ENCODE data around the gene CAPN7. TPM values are rescaled to one million over a fixed set of nuclear protein-coding genes. Genes with fewer than 3 reads are reported as not detected.

Gene CAPN7
- total RNA-seq, 1 donor from 2014 or later: 30.9 TPM

- DNase-seq (ENCODE audit: low read depth, low spot score): no peak
- Mint-ChIP-seq H3K4me1 (peaks cover 5% of the 10 kb centered on the region), H3K9me3 (no peaks in the 10 kb centered on the region), H3K4me3 (no peak overlapping the region), H3K27ac (ENCODE audit: unreplicated experiment) (peak overlapping the region; percentile 67), H3K27me3 (ENCODE audit: low read depth) (no peaks in the 10 kb centered on the region), H3K36me3 (ENCODE audit: low read depth) (no peaks in the 10 kb centered on the region)
- no peak for TF ChIP-seq CTCF (conservative IDR thresholded peaks at IDR 0.05)
Measured at GRCh38 chr3:15269091-15269989, 63.3 kb downstream of the CAPN7 start.

GRCh38 chr3:15271030-15271429 lies 65.0 kb downstream of the CAPN7 start:
- Mint-ChIP-seq H3K4me3 (no peak overlapping the region), H3K27ac (ENCODE audit: unreplicated experiment) (no peak overlapping the region), H3K36me3 (ENCODE audit: low read depth) (no peaks in the 10 kb centered on the region), H3K27me3 (ENCODE audit: low read depth) (no peaks in the 10 kb centered on the region), H3K4me1 (peaks cover 5% of the 10 kb centered on the region), H3K9me3 (no peaks in the 10 kb centered on the region)
- no peak for TF ChIP-seq CTCF (conservative IDR thresholded peaks at IDR 0.05)
- no peak for DNase-seq (ENCODE audit: low read depth, low spot score)

- TF ChIP-seq CTCF (conservative IDR thresholded peaks at IDR 0.05): no peak
- no peak overlapping the region for H3K27ac Mint-ChIP-seq (ENCODE audit: unreplicated experiment)
- no peaks in the 10 kb centered on the region for H3K36me3 Mint-ChIP-seq (ENCODE audit: low read depth)
- no peak for DNase-seq (ENCODE audit: low read depth, low spot score)
- H3K9me3 Mint-ChIP-seq: no peaks in the 10 kb centered on the region
- H3K4me1 Mint-ChIP-seq: peaks cover 5% of the 10 kb centered on the region
- H3K4me3 Mint-ChIP-seq: no peak overlapping the region
- H3K27me3 Mint-ChIP-seq (ENCODE audit: low read depth): no peaks in the 10 kb centered on the region
Measured at GRCh38 chr3:15271785-15272381, 65.8 kb downstream of the CAPN7 start.

GRCh38 chr3:15272426-15273196 lies 66.6 kb downstream of the CAPN7 start:
- Mint-ChIP-seq H3K4me3 (no peak overlapping the region), H3K9me3 (no peaks in the 10 kb centered on the region), H3K36me3 (ENCODE audit: low read depth) (no peaks in the 10 kb centered on the region), H3K27me3 (ENCODE audit: low read depth) (no peaks in the 10 kb centered on the region), H3K4me1 (peaks cover 5% of the 10 kb centered on the region), H3K27ac (ENCODE audit: unreplicated experiment) (no peak overlapping the region)
- no peak for DNase-seq (ENCODE audit: low read depth, low spot score)
- TF ChIP-seq CTCF (conservative IDR thresholded peaks at IDR 0.05): no peak

GRCh38 chr3:15273227-15273626 lies 67.2 kb downstream of the CAPN7 start:
- peaks cover 5% of the 10 kb centered on the region for H3K4me1 Mint-ChIP-seq
- H3K27me3 Mint-ChIP-seq (ENCODE audit: low read depth): no peaks in the 10 kb centered on the region
- no peak for DNase-seq (ENCODE audit: low read depth, low spot score)
- H3K4me3 Mint-ChIP-seq: no peak overlapping the region
- no peak for TF ChIP-seq CTCF (conservative IDR thresholded peaks at IDR 0.05)
- H3K36me3 Mint-ChIP-seq (ENCODE audit: low read depth): no peaks in the 10 kb centered on the region
- no peak overlapping the region for H3K27ac Mint-ChIP-seq (ENCODE audit: unreplicated experiment)
- H3K9me3 Mint-ChIP-seq: no peaks in the 10 kb centered on the region

Data from neural crest cell (in vitro differentiated cells).